HG03039 (cell line): ENCODE results near the gene TOM1L1.

ENCODE experiments used
- ATAC-seq: cut with Tn5 transposase; IDR thresholded peaks from one replicate; pipeline ENCODE4 v1.9.1; 2021; ENCODE audit warnings: mild to moderate bottlenecking, moderate library complexity; ENCODE audit not compliant: unreplicated experiment

The TOM1L1 gene

GRCh38 chr17:54945231-54945630 is 44.6 kb downstream of the TOM1L1 start:
- ATAC-seq, result no peak

GRCh38 chr17:54945671-54946070 is 45.0 kb downstream of the TOM1L1 start:
- no peak for ATAC-seq

GRCh38 chr17:54947396-54947795 is 46.7 kb downstream of the TOM1L1 start:
- no peak for ATAC-seq

GRCh38 chr17:54948380-54948779 is 47.7 kb downstream of the TOM1L1 start:
- ATAC-seq, result no peak

- no peak for ATAC-seq
Measured at GRCh38 chr17:54950116-54950515, 49.5 kb downstream of the TOM1L1 start.

- no peak for ATAC-seq
Measured at GRCh38 chr17:54951286-54951685, 50.6 kb downstream of the TOM1L1 start.

GRCh38 chr17:54956791-54957190 is 56.1 kb downstream of the TOM1L1 start:
- no peak for ATAC-seq

GRCh38 chr17:54967621-54968261 is 67.1 kb downstream of the TOM1L1 start:
- peak; percentile 9 for ATAC-seq

GRCh38 chr17:54968262-54968987 is 67.8 kb downstream of the TOM1L1 start, which contains the start of the genes COX11 and STXBP4:
Gene COX11 (minus strand): TSS chr17:54968654. CDS start chr17:54968646, 8 bp downstream.
Gene STXBP4 (plus strand): TSS chr17:54968765. CDS start chr17:54986220, 17,455 bp downstream.
- peak; percentile 91 for ATAC-seq

- ATAC-seq, result peak; percentile 22
Measured at GRCh38 chr17:54968988-54969332, 68.3 kb downstream of the TOM1L1 start.

- no peak for ATAC-seq
Measured at GRCh38 chr17:54969658-54970572, 69.3 kb downstream of the TOM1L1 start.

GRCh38 chr17:54971147-54971546 is 70.5 kb downstream of the TOM1L1 start:
- no peak for ATAC-seq

GRCh38 chr17:54971901-54972300 is 71.2 kb downstream of the TOM1L1 start:
- ATAC-seq, result no peak

GRCh38 chr17:54972406-54973138 is 71.9 kb downstream of the TOM1L1 start:
- ATAC-seq, result no peak

GRCh38 chr17:54974759-54975158 is 74.1 kb downstream of the TOM1L1 start:
- no peak for ATAC-seq

- ATAC-seq, result no peak
Measured at GRCh38 chr17:54976316-54976715, 75.7 kb downstream of the TOM1L1 start.

GRCh38 chr17:54977744-54978143 is 77.1 kb downstream of the TOM1L1 start:
- no peak for ATAC-seq

- no peak for ATAC-seq
Measured at GRCh38 chr17:54979657-54980056, 79.0 kb downstream of the TOM1L1 start.

GRCh38 chr17:54980375-54980774 is 79.7 kb downstream of the TOM1L1 start:
- ATAC-seq, result no peak

- ATAC-seq, result no peak
Measured at GRCh38 chr17:54982399-54982798, 81.7 kb downstream of the TOM1L1 start.

GRCh38 chr17:54983260-54983659 is 82.6 kb downstream of the TOM1L1 start:
- ATAC-seq, result no peak
